Hypothalamus (tissue), 51 donors: ENCODE results near the gene ASB1.

Experiments used
- DNase-seq, 51 donors: peaks; one replicate each; lab custom pipeline; 2025; lab: John Stamatoyannopoulos, UW

Gene ASB1

DNA sequence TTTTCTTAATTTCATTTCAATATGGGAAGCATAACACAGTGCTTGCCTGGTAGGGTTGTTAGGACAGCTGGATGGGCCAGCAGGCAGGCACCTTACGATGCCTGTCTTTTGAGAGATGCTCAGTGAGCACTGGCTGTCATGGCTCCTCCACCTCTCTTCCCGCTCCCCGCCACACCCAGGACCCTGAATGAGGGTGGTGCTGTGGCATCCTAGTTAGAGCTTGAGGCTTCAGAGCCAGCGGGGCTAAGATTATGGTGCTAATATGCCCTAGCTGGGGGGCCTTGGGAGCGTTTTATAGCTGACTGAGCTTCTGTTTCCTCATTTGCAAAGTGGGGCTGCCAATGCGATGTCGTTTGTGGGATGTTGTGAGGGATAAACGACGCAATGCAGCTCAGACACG is 37.7 kb downstream of the ASB1 start:
- no peak for DNase-seq

DNA sequence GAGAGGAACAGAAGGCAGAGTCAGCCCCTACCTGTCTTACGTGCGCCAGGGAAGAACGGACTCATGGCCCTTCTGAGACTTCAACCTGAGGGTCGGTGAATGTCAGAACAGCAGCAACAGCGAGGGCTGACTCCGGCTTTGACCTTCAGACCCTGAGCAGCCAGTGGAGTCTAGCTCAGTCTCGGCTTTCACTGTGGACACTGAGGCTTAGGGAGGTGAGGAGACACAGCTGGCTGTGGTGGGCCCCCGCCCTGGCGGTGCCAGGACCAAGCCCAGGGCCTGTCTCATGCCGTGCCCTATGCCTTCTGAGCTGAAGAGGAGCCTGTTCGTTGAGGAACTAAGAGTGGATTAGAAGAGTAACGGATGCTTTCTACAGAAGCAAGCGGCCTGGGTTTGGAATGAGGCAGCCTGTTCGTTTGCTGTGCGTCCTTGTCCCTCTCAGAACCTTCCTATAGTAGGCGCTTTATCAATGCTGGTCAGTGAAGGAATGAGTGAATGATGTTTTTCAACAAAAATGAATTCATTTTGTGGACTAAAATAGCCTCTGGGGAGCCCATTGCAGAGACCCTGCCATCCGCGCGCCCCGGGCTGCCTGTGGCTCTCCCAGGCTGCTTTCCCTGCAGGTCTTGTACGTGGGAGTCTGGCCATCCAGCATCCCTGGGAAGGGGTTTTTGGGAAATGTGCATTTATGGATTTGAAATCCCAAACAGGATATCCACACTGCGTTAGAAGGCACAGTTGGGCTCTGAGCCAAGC is 38.9 kb downstream of the ASB1 start:
- no peak for DNase-seq

GRCh38 chr2:238466243-238466756 is 39.6 kb downstream of the ASB1 start:
- no peak for DNase-seq

DNA sequence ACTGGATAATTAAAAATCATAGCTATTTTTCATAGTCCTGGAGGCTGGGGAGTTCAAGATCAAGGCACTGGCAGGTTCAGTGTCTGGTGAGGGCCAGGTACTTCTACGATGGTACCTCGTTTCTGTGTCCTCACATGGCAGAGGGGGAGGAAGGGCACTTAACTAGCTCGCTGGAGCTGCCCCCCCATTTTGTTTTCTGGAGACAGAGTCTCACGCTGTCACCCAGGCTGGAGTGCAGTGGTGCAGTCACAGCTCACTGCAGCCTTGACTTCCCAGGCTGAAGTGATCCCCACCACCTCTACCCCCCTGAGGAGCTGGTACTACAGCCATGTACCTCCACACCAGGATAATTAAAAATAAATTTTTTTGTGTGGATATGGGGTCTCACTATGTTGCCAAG is 40.3 kb downstream of the ASB1 start:
- DNase-seq, result no peak

- no peak for DNase-seq
Observed at GRCh38 chr2:238467792-238468191, 41.1 kb downstream of the ASB1 start.

DNA sequence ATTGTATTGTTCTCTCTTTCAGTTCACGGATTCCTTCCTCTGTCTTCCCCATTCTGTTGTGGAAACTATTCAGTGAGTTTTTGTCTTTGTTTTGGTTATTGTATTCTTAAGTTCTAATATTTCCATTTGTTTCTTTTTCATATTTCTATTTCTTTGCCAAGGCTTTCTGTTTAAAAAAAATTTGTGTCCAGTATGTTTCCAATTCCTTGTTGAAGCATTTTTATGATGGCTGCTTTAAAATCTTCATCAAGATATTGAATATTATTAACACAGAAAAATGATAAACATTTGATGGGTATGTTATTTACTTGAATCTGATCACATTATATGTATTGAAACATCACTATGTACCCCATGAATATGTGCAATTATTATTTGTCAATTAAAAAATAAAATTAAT is 42.4 kb downstream of the ASB1 start:
- no peak for DNase-seq

DNA sequence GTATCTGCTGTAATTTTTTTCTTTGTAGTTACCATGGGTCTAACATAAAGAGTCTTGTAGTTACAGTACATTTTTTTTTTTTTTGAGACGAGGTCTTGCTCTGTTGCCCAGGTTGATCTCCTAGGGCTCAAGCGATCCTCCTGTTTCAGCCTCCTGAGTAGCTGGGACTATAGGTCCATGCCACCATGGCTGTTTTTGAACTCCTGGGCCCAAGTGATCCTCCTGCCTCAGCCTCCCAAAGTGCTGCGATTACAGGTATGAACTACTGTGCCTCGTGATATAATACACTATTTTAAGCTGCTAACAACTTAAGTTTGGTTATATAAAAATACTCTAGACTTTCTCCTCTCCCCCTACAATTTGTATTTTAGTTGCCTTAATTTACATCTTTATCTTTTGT is 46.3 kb downstream of the ASB1 start:
- DNase-seq, result no peak

GRCh38 chr2:238473523-238473922 is 46.8 kb downstream of the ASB1 start:
- no peak for DNase-seq

DNA sequence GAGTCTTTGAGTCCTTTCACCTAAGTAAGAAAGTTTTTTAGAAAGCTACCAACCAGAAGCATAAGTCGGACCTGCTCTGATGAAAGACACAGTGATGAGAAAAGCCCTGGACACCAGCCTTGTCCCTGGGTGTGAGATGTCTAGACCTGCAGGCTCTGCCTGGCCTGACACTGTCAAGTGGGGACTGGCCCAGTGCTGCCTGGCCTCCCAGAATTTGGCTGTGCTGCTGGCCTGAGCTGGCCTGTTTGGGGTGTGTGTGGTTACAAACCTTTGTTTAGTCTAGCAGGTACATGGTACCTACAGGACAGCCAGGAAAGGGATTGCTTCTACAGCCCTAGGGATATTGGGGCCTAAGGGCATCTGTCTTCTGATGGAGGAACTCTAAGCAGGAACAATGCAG is 48.3 kb downstream of the ASB1 start:
- no peak for DNase-seq

GRCh38 chr2:238475566-238475965 is 48.8 kb downstream of the ASB1 start:
- DNase-seq, result no peak

DNA sequence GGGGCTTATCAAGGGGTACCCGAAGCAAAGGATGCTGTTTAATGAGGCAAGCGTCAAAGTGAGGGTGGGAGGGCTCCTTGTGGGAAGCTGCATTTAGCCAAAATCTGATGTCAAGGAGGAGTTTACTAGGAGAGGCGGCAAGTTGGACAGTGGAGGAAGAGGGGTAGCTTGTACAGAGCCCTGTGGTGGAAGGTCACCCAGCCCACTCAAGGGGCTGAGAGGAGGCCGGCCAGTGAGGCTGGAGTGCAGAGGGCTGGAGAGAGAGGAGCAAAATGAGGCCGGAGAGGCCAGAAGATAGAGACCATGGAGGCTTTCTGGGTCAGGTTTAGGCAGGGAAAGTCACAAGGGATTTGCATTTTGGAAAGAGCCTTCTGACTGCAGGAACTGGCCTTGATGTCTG is 49.5 kb downstream of the ASB1 start:
- no peak for DNase-seq

DNA sequence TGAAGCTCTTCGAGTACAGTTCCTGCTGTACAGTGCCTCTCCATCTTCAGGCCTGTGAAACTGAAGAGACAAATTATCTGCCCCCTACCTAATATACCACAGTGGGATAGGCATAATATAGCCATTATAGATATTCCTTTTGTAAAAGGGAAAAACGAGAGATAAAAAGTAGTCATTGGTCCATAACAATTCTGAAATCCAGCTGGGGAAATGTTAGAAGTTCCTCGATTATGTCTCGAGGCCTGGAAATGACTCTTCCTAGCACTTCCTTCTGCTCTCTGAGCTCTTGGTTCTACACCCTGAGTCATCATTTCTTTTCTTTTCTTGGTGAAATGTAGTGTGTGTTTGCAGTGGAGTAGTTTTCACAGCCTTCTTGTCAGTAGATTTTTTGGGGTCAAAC is 51.5 kb downstream of the ASB1 start:
- no peak for DNase-seq

DNA sequence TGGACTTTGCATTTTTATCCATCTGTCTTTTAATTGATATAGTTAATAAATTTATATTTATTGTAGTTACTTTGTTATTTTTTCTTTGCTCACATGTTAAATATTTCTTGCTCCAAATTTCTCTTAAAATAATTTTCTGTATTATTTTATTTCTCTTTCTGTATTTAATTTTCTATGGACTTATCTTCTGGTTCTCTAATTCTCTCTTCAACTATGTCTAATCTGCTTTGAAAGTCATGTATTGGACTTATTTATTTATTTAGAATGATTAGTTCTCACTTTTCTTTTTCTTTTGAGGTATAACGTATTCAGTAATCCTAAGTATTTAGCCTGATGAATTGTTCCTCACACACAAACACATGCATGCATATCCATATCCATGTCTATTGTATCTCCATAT is 53.1 kb downstream of the ASB1 start:
- DNase-seq, result no peak

DNA sequence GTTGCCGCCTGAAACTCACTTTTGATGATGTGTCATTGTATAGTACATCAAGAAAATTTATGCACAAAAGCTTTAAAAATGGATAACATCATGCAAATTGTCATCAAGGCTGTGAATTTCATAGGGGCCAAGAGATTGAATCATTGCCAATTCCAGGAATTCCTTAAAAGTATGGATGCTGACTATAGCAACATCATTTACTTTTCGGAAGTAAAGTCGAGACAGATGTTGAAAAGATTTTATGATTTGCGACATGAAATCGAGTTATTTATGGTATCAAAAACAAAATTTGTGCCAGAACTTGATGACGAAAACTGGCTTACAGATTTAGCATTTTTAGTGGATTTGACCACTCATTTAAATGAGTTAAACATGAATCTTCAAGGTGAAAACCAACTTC is 56.3 kb downstream of the ASB1 start:
- DNase-seq, result no peak

GRCh38 chr2:238483656-238484055 is 56.9 kb downstream of the ASB1 start:
- no peak for DNase-seq

GRCh38 chr2:238484522-238485452 is 58.1 kb downstream of the ASB1 start:
- no peak for DNase-seq

DNA sequence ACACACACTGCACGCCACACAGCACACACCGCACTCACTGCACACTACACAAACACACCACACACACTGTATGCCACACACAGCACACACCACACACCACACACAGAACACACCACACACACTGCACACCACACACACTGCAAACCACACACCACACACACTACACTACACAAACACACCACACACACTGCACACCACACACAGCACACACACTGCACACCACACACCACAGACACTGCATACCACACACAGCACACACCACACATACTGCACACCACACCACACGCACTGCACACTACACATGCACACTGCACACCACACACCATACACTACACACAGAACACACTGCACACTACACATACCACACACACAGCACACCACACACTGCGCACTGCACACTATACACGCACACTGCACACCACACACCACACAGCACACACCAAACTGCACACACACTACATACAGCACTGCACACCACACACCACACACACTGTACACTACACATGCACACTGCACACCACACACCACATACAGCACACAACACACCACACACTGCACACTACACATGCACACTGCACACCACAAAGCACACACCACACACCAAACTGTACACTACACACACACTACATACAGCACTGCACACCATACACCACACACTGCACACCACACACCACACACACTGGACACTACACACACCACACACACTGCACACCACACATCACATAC is 59.6 kb downstream of the ASB1 start:
- DNase-seq, result no peak

DNA sequence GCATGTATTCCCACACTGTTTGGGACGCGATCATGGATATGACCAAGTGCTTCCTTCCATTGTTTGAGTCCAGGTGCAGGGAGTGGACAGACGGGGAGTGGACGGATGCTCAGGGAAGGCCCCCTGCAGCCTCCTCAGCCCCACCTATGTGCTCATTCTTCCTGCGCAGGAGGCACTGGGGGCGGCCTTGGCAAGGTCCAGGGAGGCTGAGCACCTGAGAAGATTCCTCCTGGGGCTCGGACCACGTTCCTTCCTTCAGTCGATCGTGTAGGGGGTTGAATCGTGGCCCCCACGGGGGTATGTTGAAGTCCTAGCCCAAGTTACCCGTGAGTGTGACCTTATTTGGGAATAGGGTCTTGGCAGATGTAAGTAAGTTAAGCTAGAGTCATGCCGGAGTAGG is 60.4 kb downstream of the ASB1 start:
- no peak for DNase-seq

GRCh38 chr2:238487652-238488346 is 61.1 kb downstream of the ASB1 start:
- no peak for DNase-seq

- no peak for DNase-seq
Observed at GRCh38 chr2:238488347-238488826, 61.7 kb downstream of the ASB1 start.
